ENCODE results near the gene PNPLA7. TPM values are rescaled to one million over a fixed set of nuclear protein-coding genes. Genes with fewer than 3 reads are reported as not detected.
"Not testable (repeated sequence)": the region's sequence is repeated elsewhere in the genome, so short reads cannot be mapped to it uniquely, and the experiment has no call there.

PNPLA7 gene
- total RNA-seq, 1 donor from 2014 or later = 1.6 TPM

GRCh38 chr9:137531099-137531765 is 19.0 kb downstream of the PNPLA7 start:
- H3K27ac Mint-ChIP-seq = no peak overlapping the region
- peaks cover 7% of the 10 kb centered on the region for H3K36me3 Mint-ChIP-seq (ENCODE audit: low read depth)
- intact Hi-C loops (cut with micrococcal nuclease) = loop anchor here (10.0 kb wide), 1 partner anchor 106 kb away; the partner anchor contains the start of genes EXD3 and NOXA1
- DNase-seq (ENCODE audit: low spot score) = no peak
- peaks cover 21% of the 10 kb centered on the region for H3K4me1 Mint-ChIP-seq (ENCODE audit: low read depth)
- H3K9me3 Mint-ChIP-seq = peaks cover 3% of the 10 kb centered on the region
- H3K4me3 Mint-ChIP-seq (ENCODE audit: low read depth) = no peak overlapping the region
- H3K27me3 Mint-ChIP-seq (ENCODE audit: low read depth) = peaks cover 3% of the 10 kb centered on the region

- peaks cover 4% of the 10 kb centered on the region for H3K36me3 Mint-ChIP-seq (ENCODE audit: low read depth)
- no peak for DNase-seq (ENCODE audit: low spot score)
- peaks cover 3% of the 10 kb centered on the region for H3K27me3 Mint-ChIP-seq (ENCODE audit: low read depth)
- H3K27ac Mint-ChIP-seq = no peak overlapping the region
- H3K4me3 Mint-ChIP-seq (ENCODE audit: low read depth) = no peak overlapping the region
- H3K9me3 Mint-ChIP-seq = no peaks in the 10 kb centered on the region
- H3K4me1 Mint-ChIP-seq (ENCODE audit: low read depth) = peaks cover 19% of the 10 kb centered on the region
- intact Hi-C loops (cut with micrococcal nuclease) = loop anchor here (10.0 kb wide), 1 partner anchor 106 kb away; the partner anchor contains the start of genes EXD3 and NOXA1
Measured at GRCh38 chr9:137530331-137530730, 19.9 kb downstream of the PNPLA7 start.

GRCh38 chr9:137524981-137525317 is 25.3 kb downstream of the PNPLA7 start:
- intact Hi-C loops (cut with micrococcal nuclease) = no loop called here
- Mint-ChIP-seq H3K27me3 (ENCODE audit: low read depth) (peaks cover 3% of the 10 kb centered on the region), H3K4me3 (ENCODE audit: low read depth) (no peak overlapping the region)

DNA sequence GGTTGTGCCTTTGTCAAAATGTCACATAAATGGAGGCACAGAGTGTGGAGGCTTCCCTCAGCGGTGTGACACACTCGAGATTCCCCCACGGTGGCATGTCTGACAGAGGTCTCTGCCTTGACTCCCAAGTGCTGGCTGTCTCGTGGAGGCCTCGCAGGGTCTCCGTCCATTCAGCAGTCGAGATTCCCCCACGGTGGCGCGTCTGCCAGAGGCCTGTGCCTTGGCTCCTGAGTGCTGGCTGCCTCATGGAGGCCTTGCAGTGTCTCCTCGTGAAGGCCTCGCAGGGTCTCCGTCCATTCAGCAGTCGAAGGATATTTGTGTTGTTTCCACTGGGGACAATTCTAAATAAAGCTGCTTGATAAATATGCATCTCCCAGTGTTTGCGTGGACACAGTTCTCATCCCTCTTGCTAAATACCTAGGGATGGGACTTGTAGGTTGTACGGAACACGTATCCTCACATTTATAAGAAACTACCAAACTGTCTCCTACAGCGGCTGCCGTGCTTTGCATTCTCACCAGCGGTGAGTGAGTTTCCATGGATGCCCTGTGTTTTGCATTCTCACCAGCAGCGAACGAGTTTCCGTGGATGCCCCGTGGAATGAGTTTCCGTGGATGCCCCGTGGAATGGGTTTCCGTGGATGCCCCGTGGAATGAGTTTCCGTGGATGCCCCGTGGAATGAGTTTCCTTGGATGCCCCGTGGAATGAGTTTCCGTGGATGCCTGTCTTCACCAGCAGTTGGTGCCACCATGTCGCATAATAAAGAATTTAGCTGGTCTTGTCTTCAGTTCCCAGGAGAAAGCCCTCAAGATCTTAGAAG is 25.8 kb downstream of the PNPLA7 start:
- peaks cover 9% of the 10 kb centered on the region for H3K4me1 Mint-ChIP-seq (ENCODE audit: low read depth)
- no peaks in the 10 kb centered on the region for H3K36me3 Mint-ChIP-seq (ENCODE audit: low read depth)
- H3K4me3 Mint-ChIP-seq (ENCODE audit: low read depth) = no peak overlapping the region
- no peak for DNase-seq (ENCODE audit: low spot score)
- H3K27me3 Mint-ChIP-seq (ENCODE audit: low read depth) = peaks cover 3% of the 10 kb centered on the region
- no peaks in the 10 kb centered on the region for H3K9me3 Mint-ChIP-seq
- intact Hi-C loops (cut with micrococcal nuclease) = no loop called here
- no peak overlapping the region for H3K27ac Mint-ChIP-seq

More at GRCh38 chr9:137524981-137525317, 25.3 kb downstream of the PNPLA7 start:
- peaks cover 10% of the 10 kb centered on the region for H3K4me1 Mint-ChIP-seq (ENCODE audit: low read depth)
- H3K9me3 Mint-ChIP-seq = no peaks in the 10 kb centered on the region
- H3K36me3 Mint-ChIP-seq (ENCODE audit: low read depth) = no peaks in the 10 kb centered on the region
- no peak for DNase-seq (ENCODE audit: low spot score)
- H3K27ac Mint-ChIP-seq = no peak overlapping the region

DNA sequence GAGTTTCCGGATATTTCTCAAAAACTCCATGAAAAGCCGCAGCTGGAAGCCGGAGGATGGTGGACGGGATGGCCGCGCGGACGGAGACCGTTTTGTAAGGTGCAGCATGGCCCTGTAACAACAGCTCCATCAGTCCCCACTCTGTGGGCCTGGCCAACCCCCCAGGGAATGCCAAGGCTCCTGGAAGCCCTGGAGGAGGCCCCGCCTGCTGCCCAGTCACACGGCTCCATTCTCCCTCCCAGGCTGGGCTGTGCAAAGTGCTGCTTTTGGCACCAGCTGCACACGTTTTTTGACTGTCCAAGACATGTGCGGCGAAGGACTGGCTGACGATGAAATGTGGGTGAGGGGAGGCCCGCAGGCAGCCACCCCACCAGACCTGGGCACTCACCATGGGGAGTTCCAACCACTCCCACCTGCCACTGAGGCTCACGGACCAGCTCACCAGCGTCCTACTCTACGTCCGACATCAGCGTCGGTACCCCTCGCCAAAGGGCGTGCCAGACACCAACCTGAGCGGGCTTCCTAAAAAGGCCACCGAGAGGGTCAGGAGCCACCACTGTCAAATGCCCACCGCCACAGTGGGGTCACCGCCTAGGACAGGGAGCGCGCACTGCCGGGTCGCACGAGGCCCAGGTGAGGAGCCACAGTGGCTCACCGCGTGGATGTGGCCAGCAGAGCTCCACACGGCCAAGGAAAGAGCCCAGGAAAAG is 27.3 kb downstream of the PNPLA7 start:
- Mint-ChIP-seq H3K9me3 (no peaks in the 10 kb centered on the region), H3K4me3 (ENCODE audit: low read depth) (no peak overlapping the region), H3K27me3 (ENCODE audit: low read depth) (peaks cover under 1% of the 10 kb centered on the region), H3K27ac (no peak overlapping the region), H3K36me3 (ENCODE audit: low read depth) (no peaks in the 10 kb centered on the region), H3K4me1 (ENCODE audit: low read depth) (peaks cover 7% of the 10 kb centered on the region)
- DNase-seq (ENCODE audit: low spot score) = no peak
- intact Hi-C loops (cut with micrococcal nuclease) = no loop called here

GRCh38 chr9:137521405-137521985 is 28.7 kb downstream of the PNPLA7 start:
- intact Hi-C loops (cut with micrococcal nuclease) = no loop called here
- Mint-ChIP-seq H3K36me3 (ENCODE audit: low read depth) (no peaks in the 10 kb centered on the region), H3K27ac (no peak overlapping the region), H3K4me3 (ENCODE audit: low read depth) (no peak overlapping the region), H3K9me3 (no peaks in the 10 kb centered on the region), H3K27me3 (ENCODE audit: low read depth) (no peaks in the 10 kb centered on the region), H3K4me1 (ENCODE audit: low read depth) (peaks cover 4% of the 10 kb centered on the region)
- DNase-seq (ENCODE audit: low spot score) = no peak

DNA sequence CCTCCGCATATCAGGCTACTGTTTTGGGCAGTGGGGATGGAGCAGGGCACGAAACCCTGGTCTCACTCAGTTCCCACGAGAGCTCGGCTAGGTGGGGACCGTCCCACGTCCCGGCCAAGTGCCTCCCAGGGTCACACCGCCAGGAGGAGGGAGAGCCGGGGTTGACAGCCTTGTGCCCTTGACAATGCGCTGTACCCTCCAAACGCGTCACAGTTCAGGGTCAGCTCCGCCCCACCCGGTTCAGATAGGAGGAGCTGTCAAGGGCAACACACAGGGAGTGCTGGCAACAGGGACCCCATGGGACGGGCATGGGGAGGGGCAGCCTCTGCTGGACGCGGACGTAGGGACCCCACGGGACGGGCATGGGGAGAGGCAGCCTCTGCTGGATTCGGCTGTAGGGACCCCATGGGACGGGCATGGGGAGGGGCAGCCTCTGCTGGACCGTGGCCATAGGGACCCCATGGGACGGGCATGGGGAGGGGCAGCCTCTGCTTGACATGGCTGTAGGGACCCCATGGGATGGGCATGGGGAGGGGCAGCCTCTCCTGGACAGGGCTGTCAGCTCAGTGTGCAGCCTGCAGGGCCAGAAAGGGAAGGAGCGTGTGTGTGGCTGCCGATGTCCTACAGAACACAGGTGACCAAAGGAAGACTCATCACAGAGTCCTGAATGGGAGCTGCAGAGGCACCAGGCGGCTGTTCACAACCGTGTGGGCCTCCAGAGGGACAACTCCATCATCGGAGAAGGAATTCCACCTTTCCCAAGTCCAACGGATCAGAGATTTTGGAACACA is 29.4 kb downstream of the PNPLA7 start:
- no peaks in the 10 kb centered on the region for H3K27me3 Mint-ChIP-seq (ENCODE audit: low read depth)
- no peaks in the 10 kb centered on the region for H3K9me3 Mint-ChIP-seq
- peaks cover 4% of the 10 kb centered on the region for H3K4me1 Mint-ChIP-seq (ENCODE audit: low read depth)
- no peak overlapping the region for H3K27ac Mint-ChIP-seq
- H3K4me3 Mint-ChIP-seq (ENCODE audit: low read depth) = no peak overlapping the region
- DNase-seq (ENCODE audit: low spot score) = no peak
- intact Hi-C loops (cut with micrococcal nuclease) = no loop called here
- no peaks in the 10 kb centered on the region for H3K36me3 Mint-ChIP-seq (ENCODE audit: low read depth)

- H3K4me3 Mint-ChIP-seq (ENCODE audit: low read depth) = no peak overlapping the region
- no peak for DNase-seq (ENCODE audit: low spot score)
- H3K36me3 Mint-ChIP-seq (ENCODE audit: low read depth) = no peaks in the 10 kb centered on the region
- H3K9me3 Mint-ChIP-seq = no peaks in the 10 kb centered on the region
- intact Hi-C loops (cut with micrococcal nuclease) = no loop called here
- no peaks in the 10 kb centered on the region for H3K27me3 Mint-ChIP-seq (ENCODE audit: low read depth)
- H3K4me1 Mint-ChIP-seq (ENCODE audit: low read depth) = no peaks in the 10 kb centered on the region
- H3K27ac Mint-ChIP-seq = no peak overlapping the region
Measured at GRCh38 chr9:137519553-137519952, 30.6 kb downstream of the PNPLA7 start.

DNA sequence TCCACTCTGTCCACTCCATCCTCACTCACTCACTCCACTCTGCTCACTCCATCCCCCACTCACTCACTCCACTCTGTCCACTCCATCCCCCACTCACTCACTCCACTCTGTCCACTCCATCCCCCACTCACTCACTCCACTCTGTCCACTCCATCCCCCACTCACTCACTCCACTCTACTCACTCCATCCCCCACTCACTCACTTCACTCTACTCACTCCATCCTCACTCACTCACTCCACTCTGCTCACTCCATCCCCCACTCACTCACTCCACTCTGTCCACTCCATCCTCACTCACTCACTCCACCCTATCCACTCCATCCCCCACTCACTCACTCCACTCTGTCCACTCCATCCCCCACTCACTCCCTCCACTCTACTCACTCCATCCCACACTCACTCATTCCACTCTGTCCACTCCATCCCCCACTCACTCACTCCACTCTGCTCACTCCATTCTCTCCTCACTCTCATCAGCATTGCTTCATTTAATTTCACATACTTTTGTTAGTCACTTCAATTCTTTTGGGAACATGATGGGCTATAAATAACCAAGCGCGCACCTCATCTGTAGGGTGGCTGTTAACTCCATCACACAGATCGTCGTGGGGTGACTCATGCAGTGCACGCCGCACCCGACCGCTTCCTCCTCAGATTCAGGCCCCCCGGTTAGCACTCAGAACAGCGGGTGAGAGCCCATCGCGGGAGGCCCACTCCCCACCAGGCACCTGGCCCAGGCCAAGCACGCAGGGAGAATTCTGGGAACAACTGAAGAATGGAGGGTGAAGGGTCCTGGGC is 31.3 kb downstream of the PNPLA7 start:
- DNase-seq (ENCODE audit: low spot score); H3K4me3 Mint-ChIP-seq (ENCODE audit: low read depth); H3K36me3 Mint-ChIP-seq (ENCODE audit: low read depth); intact Hi-C loops (cut with micrococcal nuclease); H3K4me1 Mint-ChIP-seq (ENCODE audit: low read depth); H3K27ac Mint-ChIP-seq; H3K27me3 Mint-ChIP-seq (ENCODE audit: low read depth); H3K9me3 Mint-ChIP-seq: not testable (repeated sequence)

GRCh38 chr9:137516144-137516917 is 33.9 kb downstream of the PNPLA7 start:
- H3K27ac Mint-ChIP-seq = no peak overlapping the region
- H3K4me3 Mint-ChIP-seq (ENCODE audit: low read depth) = no peak overlapping the region
- H3K9me3 Mint-ChIP-seq = no peaks in the 10 kb centered on the region
- no peaks in the 10 kb centered on the region for H3K36me3 Mint-ChIP-seq (ENCODE audit: low read depth)
- no peaks in the 10 kb centered on the region for H3K27me3 Mint-ChIP-seq (ENCODE audit: low read depth)
- no peak for DNase-seq (ENCODE audit: low spot score)
- H3K4me1 Mint-ChIP-seq (ENCODE audit: low read depth) = peaks cover 2% of the 10 kb centered on the region
- intact Hi-C loops (cut with micrococcal nuclease) = no loop called here

GRCh38 chr9:137515338-137515724 is 34.9 kb downstream of the PNPLA7 start:
- Mint-ChIP-seq H3K4me1 (ENCODE audit: low read depth) (peaks cover 2% of the 10 kb centered on the region), H3K4me3 (ENCODE audit: low read depth) (no peak overlapping the region), H3K9me3 (no peaks in the 10 kb centered on the region), H3K36me3 (ENCODE audit: low read depth) (no peaks in the 10 kb centered on the region), H3K27ac (no peak overlapping the region), H3K27me3 (ENCODE audit: low read depth) (no peaks in the 10 kb centered on the region)
- intact Hi-C loops (cut with micrococcal nuclease) = no loop called here
- no peak for DNase-seq (ENCODE audit: low spot score)
